ENCODE measurements around the gene WDR33.

Gene WDR33

GRCh38 chr2:127672341-127673224 lies 138.4 kb downstream of the WDR33 start:
- no peak for DNase-seq (ENCODE audit: low spot score)

GRCh38 chr2:127671557-127672302 lies 139.2 kb downstream of the WDR33 start:
- no peak for DNase-seq (ENCODE audit: low spot score)

GRCh38 chr2:127670957-127671290 lies 140.0 kb downstream of the WDR33 start:
- DNase-seq (ENCODE audit: low spot score): no peak

GRCh38 chr2:127670055-127670956 lies 140.7 kb downstream of the WDR33 start:
- no peak for DNase-seq (ENCODE audit: low spot score)

GRCh38 chr2:127669056-127669455 lies 141.9 kb downstream of the WDR33 start:
- no peak for DNase-seq (ENCODE audit: low spot score)

GRCh38 chr2:127665267-127665893 lies 145.6 kb downstream of the WDR33 start:
- DNase-seq (ENCODE audit: low spot score): no peak

- DNase-seq (ENCODE audit: low spot score): no peak
Observed at GRCh38 chr2:127664895-127665225, 146.1 kb downstream of the WDR33 start.

- no peak for DNase-seq (ENCODE audit: low spot score)
Observed at GRCh38 chr2:127664065-127664894, 146.7 kb downstream of the WDR33 start.

GRCh38 chr2:127663566-127664064 lies 147.4 kb downstream of the WDR33 start:
- DNase-seq (ENCODE audit: low spot score): no peak

- no peak for DNase-seq (ENCODE audit: low spot score)
Observed at GRCh38 chr2:127662937-127663565, 147.9 kb downstream of the WDR33 start.

GRCh38 chr2:127661949-127662510 lies 148.9 kb downstream of the WDR33 start:
- no peak for DNase-seq (ENCODE audit: low spot score)

GRCh38 chr2:127661072-127661649 lies 149.8 kb downstream of the WDR33 start:
- DNase-seq (ENCODE audit: low spot score): no peak

- DNase-seq (ENCODE audit: low spot score): no peak
Observed at GRCh38 chr2:127660291-127660578, 150.7 kb downstream of the WDR33 start.

- DNase-seq (ENCODE audit: low spot score): no peak
Observed at GRCh38 chr2:127659408-127660290, 151.3 kb downstream of the WDR33 start.

GRCh38 chr2:127658641-127659407 lies 152.1 kb downstream of the WDR33 start:
- DNase-seq (ENCODE audit: low spot score): no peak

- DNase-seq (ENCODE audit: low spot score): no peak
Observed at GRCh38 chr2:127658146-127658545, 152.8 kb downstream of the WDR33 start.

GRCh38 chr2:127657232-127657595 lies 153.8 kb downstream of the WDR33 start:
- DNase-seq (ENCODE audit: low spot score): no peak

GRCh38 chr2:127656569-127657231 lies 154.3 kb downstream of the WDR33 start:
- no peak for DNase-seq (ENCODE audit: low spot score)
